Astrocyte of the spinal cord (primary cell): ENCODE results near the gene ANKK1.

Experiments
- DNase-seq: peaks from one replicate; pipeline ENCODE4 v3.0.0; 2011; ENCODE audit warnings: low read depth, low spot score
- H3K4me3 ChIP-seq: 2 replicates; pipeline ENCODE4 v1.5.1; 2011; ENCODE audit warnings: low read depth, mild to moderate bottlenecking, low read length, moderate library complexity
- in situ Hi-C: cut with HindIII; loops from 2 replicates; pipeline ENCODE4 v1.10.0; 2017; ENCODE audit warnings: low sequenced_read_pairs
- TF ChIP-seq, protein P1 (sequence below): IDR thresholded peaks from 2 replicates; pipeline ENCODE4 v1.5.1; 2012; ENCODE audit warnings: low read depth, mild to moderate bottlenecking, low read length, inconsistent platforms

ANKK1 gene

DNA sequence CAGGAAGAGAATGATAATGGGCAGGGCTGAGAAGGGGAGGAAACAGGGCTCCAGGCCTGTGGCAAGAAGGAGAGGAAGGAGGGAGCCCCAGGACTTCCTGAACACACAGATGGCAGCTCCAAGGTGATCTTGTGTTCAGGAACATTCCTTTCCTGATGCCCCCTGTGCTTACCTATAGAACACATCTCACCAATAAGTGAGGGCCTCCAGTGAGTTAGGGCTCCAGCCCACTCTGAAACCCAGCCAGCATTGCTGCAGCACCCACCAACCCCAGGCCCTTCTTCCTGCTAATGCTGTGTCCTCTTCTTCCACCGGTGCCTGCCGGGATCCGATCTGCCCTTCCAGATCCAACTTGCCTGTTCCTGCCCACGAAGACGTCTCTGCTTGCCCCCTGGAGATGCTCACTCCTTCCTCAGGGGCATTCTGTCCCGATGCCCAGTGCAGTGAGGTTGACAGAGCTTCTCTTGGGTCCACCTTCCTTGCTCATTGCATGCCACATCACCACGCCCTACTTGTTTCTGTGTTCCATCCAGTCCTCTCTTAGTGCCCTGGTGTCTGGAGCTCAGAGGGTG, 17.4 kb downstream of the ANKK1 start:
- TF ChIP-seq, protein P1, sequence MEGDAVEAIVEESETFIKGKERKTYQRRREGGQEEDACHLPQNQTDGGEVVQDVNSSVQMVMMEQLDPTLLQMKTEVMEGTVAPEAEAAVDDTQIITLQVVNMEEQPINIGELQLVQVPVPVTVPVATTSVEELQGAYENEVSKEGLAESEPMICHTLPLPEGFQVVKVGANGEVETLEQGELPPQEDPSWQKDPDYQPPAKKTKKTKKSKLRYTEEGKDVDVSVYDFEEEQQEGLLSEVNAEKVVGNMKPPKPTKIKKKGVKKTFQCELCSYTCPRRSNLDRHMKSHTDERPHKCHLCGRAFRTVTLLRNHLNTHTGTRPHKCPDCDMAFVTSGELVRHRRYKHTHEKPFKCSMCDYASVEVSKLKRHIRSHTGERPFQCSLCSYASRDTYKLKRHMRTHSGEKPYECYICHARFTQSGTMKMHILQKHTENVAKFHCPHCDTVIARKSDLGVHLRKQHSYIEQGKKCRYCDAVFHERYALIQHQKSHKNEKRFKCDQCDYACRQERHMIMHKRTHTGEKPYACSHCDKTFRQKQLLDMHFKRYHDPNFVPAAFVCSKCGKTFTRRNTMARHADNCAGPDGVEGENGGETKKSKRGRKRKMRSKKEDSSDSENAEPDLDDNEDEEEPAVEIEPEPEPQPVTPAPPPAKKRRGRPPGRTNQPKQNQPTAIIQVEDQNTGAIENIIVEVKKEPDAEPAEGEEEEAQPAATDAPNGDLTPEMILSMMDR = no peak
- no peak overlapping the region for H3K4me3 ChIP-seq
- DNase-seq = no peak
- in situ Hi-C loops = no loop called here

DNA sequence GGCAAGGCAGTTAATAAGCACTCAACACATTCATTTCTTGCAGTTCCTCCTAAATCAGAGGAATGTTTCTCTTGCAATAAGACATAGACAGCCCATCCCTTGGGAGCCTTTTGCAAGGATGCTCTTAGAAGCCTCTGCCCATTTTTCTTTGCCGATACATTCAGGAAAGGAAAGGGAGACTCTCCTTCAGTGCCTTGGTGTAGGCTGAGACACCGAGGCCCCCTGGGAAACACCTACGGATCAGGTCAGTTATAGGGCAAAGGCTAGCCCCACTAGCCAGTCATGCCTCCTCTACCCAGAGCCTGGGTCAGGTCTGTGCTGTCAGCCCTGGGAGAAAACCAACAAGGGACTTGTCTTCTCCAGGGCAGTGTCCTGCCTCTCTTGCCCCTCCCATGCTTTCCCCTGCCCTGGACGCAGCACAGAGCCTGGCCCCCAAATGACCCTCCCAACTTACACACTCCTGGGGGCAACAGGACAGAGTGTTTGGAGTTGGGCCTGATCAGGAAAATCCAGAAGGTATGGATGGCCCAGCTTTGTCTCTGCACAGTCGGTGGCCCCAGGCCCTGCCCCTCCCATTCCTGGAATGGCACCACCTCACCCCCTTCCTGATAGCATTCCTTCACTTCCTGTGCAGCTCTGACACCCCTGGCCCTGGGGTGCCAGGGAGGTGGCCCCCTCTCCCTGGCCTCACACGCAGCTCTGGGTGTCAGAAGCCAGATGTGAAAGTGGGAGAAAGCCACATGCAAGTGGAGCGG, 18.3 kb downstream of the ANKK1 start:
- no peak overlapping the region for H3K4me3 ChIP-seq
- no peak for DNase-seq
- in situ Hi-C loops = no loop called here
- TF ChIP-seq, protein P1 = no peak

DNA sequence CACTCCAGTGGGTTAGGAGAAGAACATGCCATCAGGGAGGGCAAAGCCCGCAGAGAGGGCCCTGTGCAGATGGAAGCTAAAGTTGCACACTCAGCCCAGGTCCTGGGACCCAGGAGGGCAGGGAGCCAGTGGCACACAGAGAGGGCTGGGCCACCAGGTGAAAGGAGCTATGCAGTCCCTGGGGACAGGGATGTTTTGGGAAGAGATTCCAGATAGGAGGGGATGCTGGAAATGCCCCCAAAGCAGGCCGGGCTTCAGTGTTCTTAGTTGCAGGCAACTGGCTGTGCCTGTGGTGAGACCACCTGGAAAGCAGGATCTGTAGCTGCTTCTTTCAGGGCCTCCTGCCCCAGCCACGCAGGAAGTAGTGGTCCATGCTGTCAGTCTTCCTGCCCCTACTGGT, 19.6 kb downstream of the ANKK1 start:
- no peak for DNase-seq
- in situ Hi-C loops = no loop called here
- no peak overlapping the region for H3K4me3 ChIP-seq
- TF ChIP-seq, protein P1 = no peak

DNA sequence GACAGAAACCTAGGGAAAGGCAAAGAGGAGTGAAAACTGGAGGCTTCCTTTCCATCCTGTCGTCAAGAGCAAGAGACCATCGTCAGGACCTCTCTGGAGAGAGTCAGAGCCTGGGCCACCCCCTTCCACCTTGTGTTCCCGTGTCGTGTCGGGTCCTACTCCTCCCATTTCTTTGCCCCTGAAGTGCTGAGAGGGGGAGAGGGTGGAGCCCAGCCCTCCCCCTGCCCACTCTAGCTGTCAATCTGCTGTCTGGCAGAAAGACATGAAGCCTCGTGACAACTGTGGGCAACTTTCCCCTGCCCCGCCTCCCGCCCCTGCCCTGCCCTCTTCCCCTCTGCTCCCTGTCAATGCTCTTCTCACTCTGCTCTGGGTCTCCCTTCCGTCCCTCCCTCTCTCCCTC, 20.6 kb downstream of the ANKK1 start:
- no peak overlapping the region for H3K4me3 ChIP-seq
- DNase-seq = no peak
- in situ Hi-C loops = no loop called here
- TF ChIP-seq, protein P1 = no peak

DNA sequence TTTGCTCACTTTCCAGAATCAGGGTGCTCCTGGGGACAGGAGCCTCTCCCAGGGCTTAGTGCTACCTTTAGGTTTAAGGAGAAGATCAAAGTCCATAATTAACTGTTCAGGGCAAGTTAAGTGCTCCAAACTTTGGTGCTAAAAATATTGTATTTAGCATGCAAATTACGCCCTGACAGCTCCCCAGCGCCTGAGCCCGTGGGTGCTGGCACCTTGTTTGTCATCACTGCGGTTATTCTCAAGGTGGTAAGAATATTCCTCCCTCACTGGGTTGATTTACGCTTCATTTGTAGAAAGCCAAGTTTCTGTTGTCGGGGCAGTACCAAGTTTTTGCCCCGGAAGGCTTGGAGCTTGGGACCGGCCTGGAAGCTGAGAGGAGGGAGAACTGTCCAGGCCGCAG, 21.3 kb downstream of the ANKK1 start:
- no peak overlapping the region for H3K4me3 ChIP-seq
- in situ Hi-C loops = no loop called here
- TF ChIP-seq, protein P1 = no peak
- no peak for DNase-seq

DNA sequence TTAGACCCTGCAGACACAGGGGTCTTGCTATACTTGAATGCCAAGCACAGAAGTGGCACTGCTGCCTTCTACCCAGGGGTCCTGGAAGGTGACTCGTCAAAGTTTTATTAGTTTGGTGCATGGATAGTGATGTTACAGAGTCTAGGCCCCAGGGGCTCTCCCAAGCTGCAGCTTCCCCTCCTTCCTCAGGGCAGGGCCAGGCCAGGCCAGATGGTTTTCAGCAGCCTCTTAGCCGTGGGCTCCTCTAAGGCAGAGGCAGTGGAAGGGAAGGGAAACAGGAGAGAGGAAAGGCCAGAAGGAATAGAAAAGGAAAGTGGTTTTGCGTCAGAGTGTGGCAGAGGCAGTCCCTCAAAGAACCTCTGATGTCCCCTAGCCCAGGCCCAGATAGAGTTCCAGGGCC, 21.9 kb downstream of the ANKK1 start:
- in situ Hi-C loops = no loop called here
- DNase-seq = no peak
- no peak overlapping the region for H3K4me3 ChIP-seq
- TF ChIP-seq, protein P1 = no peak
